ENCODE results near the gene CUL9. TPM values are rescaled to one million over a fixed set of nuclear protein-coding genes. Genes with fewer than 3 reads are reported as not detected.
A peak's percentile ranks its signal among the peaks of the same experiment; 100 is the strongest.

CUL9 gene
- polyA plus RNA-seq, 1 donor (not counting 4 experiments of a cell fraction or from before 2014, with no cell fraction given), result 21.6 TPM

GRCh38 chr6:43163899-43164298, 18.1 kb upstream of the CUL9 start:
- no peak overlapping the region for H3K4me3 ChIP-seq (ENCODE audit: control insufficient read depth in 2 of 3, extremely low read depth in 1 of 3, insufficient read depth in 2 of 3, low read depth in 1 of 3, low read length in 3 of 3)
- no peaks in the 10 kb centered on the region for H4K20me1 ChIP-seq (ENCODE audit: control insufficient read depth, extremely low read depth, insufficient read depth, low read length)
- H3K4me1 ChIP-seq (ENCODE audit: control insufficient read depth, extremely low read depth, insufficient read depth, low read length), result no peaks in the 10 kb centered on the region
- no peaks in the 10 kb centered on the region for H3K27me3 ChIP-seq (ENCODE audit: control insufficient read depth, extremely low read depth, insufficient read depth, low read length)
- TF ChIP-seq CTCF (optimal IDR thresholded peaks at IDR 0.05 in 1 of 3, IDR thresholded peaks at IDR 0.05 in 1 of 3, conservative IDR thresholded peaks at IDR 0.05 in 1 of 3; ENCODE audit: extremely low read depth in 1 of 3, insufficient read depth in 2 of 3, low read length in 3 of 3) (no peak), EZH2 (IDR thresholded peaks at IDR 0.05; ENCODE audit: low read length) (no peak)
- no peak overlapping the region for H2AFZ ChIP-seq (ENCODE audit: control insufficient read depth, low read length)
- H3K27ac ChIP-seq (ENCODE audit: control insufficient read depth, insufficient read depth, low read length), result no peak overlapping the region
- H3K4me2 ChIP-seq (ENCODE audit: control insufficient read depth, extremely low read depth, insufficient read depth, low read depth, low read length), result no peak overlapping the region
- DNase-seq (ENCODE audit: low read depth, low spot score) (no peak), FAIRE-seq (no peak)
- peaks cover 7 to 11% of the 10 kb centered on the region in 2 experiments for H3K36me3 ChIP-seq (ENCODE audit: control insufficient read depth in 2 of 2, extremely low read depth in 1 of 2, insufficient read depth in 2 of 2, low read length in 2 of 2)
- no peaks in the 10 kb centered on the region for H3K79me2 ChIP-seq (ENCODE audit: control insufficient read depth, insufficient read depth, low read length)
- H3K9me1 ChIP-seq (ENCODE audit: control insufficient read depth, extremely low read depth, insufficient read depth, low read length), result no peaks in the 10 kb centered on the region
- H3K9me3 ChIP-seq (ENCODE audit: control insufficient read depth, low read depth, low read length), result no peaks in the 10 kb centered on the region
- no peak overlapping the region for H3K9ac ChIP-seq (ENCODE audit: control insufficient read depth, extremely low read depth, insufficient read depth, low read length)
- dilution Hi-C loops (cut with MboI; ENCODE audit: extremely low pct_ligation_motif_present, low sequenced_read_pairs), result no loop called here

DNA sequence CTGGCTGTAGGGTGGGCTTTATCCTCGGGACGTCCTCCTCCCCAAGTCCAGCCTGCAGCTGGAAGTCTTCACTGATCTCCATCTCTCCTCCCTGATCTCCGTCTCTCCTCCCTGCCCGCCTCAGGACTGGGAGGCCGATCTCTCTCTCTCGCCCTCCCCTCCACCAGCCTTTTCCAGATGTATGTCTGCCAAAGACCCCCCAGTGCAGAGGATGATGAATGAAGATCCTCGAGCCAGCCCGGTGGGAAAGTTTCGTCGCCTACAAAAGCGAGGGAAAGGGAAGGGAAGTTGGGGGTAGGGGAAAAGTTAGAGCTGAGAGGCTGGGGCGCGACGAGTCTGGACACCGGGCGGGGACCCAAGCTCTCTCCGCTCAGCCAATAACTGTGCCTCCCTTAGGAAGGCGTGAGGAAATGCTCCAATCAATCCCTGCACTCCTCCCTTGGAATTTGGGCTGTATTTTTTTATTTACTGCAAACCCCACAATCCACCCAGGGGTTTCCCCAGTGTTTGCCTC, 11.5 kb upstream of the CUL9 start:
- FAIRE-seq (peak; percentile 13), DNase-seq (ENCODE audit: low read depth, low spot score) (no peak)
- Histone ChIP-seq H3K27me3 (ENCODE audit: control insufficient read depth, extremely low read depth, insufficient read depth, low read length) (no peaks in the 10 kb centered on the region), H3K9me1 (ENCODE audit: control insufficient read depth, extremely low read depth, insufficient read depth, low read length) (no peaks in the 10 kb centered on the region), H3K9ac (ENCODE audit: control insufficient read depth, extremely low read depth, insufficient read depth, low read length) (peak overlapping the region; percentile 81), H3K4me1 (ENCODE audit: control insufficient read depth, extremely low read depth, insufficient read depth, low read length) (peaks cover 26% of the 10 kb centered on the region), H2AFZ (ENCODE audit: control insufficient read depth, low read length) (peak overlapping the region; percentile 82), H3K9me3 (ENCODE audit: control insufficient read depth, low read depth, low read length) (no peaks in the 10 kb centered on the region), H3K79me2 (ENCODE audit: control insufficient read depth, insufficient read depth, low read length) (peaks cover 26% of the 10 kb centered on the region), H3K36me3 (ENCODE audit: control insufficient read depth in 2 of 2, extremely low read depth in 1 of 2, insufficient read depth in 2 of 2, low read length in 2 of 2) (peaks cover 1 to 4% of the 10 kb centered on the region in 2 experiments), H3K27ac (ENCODE audit: control insufficient read depth, insufficient read depth, low read length) (peak overlapping the region; percentile 80), H4K20me1 (ENCODE audit: control insufficient read depth, extremely low read depth, insufficient read depth, low read length) (peaks cover 3% of the 10 kb centered on the region), H3K4me2 (ENCODE audit: control insufficient read depth, extremely low read depth, insufficient read depth, low read depth, low read length) (peak overlapping the region; percentile 95), H3K4me3 (ENCODE audit: control insufficient read depth in 2 of 3, extremely low read depth in 1 of 3, insufficient read depth in 2 of 3, low read depth in 1 of 3, low read length in 3 of 3) (peak overlapping the region; percentile 69 to 79 (median 78))
- dilution Hi-C loops (cut with MboI; ENCODE audit: extremely low pct_ligation_motif_present, low sequenced_read_pairs), result no loop called here
- TF ChIP-seq EZH2 (IDR thresholded peaks at IDR 0.05; ENCODE audit: low read length), result no peak
- no peak for TF ChIP-seq CTCF (optimal IDR thresholded peaks at IDR 0.05 in 1 of 3, IDR thresholded peaks at IDR 0.05 in 1 of 3, conservative IDR thresholded peaks at IDR 0.05 in 1 of 3; ENCODE audit: extremely low read depth in 1 of 3, insufficient read depth in 2 of 3, low read length in 3 of 3)
